ENCODE data around the gene SKAP1.

DNA sequence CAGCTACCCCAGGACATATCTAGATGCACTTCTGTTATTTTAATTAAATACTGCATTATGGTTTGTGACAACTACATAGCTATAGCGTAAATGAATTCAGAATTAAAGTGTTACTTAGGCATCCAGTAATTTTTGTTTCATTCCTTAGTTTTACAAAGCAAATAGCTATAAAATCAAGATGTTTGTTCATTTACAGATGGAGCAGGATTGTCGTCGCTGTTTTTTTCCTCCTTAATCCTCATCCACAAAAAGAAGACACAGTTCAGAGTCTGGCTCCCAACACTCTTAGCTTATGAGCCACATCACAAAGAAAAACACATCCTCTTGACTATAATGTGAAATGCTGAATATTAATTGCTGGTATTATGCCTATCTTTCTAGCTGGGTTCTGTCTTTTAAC is 278.8 kb downstream of the SKAP1 start:
- TF ChIP-seq, protein P1, sequence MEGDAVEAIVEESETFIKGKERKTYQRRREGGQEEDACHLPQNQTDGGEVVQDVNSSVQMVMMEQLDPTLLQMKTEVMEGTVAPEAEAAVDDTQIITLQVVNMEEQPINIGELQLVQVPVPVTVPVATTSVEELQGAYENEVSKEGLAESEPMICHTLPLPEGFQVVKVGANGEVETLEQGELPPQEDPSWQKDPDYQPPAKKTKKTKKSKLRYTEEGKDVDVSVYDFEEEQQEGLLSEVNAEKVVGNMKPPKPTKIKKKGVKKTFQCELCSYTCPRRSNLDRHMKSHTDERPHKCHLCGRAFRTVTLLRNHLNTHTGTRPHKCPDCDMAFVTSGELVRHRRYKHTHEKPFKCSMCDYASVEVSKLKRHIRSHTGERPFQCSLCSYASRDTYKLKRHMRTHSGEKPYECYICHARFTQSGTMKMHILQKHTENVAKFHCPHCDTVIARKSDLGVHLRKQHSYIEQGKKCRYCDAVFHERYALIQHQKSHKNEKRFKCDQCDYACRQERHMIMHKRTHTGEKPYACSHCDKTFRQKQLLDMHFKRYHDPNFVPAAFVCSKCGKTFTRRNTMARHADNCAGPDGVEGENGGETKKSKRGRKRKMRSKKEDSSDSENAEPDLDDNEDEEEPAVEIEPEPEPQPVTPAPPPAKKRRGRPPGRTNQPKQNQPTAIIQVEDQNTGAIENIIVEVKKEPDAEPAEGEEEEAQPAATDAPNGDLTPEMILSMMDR (IDR thresholded peaks at IDR 0.05), result no peak
- TF ChIP-seq POLR2A (IDR thresholded peaks at IDR 0.05), result no peak
